CD14-positive monocyte (primary cell): ENCODE data around the gene TAF7. TPM values are rescaled to one million over a fixed set of nuclear protein-coding genes. Genes with fewer than 3 reads are reported as not detected.

Source experiments
- DNase-seq, 3 donors: peaks; one replicate each; pipeline ENCODE4 v3.0.0-alpha.2; 2011 to 2022
- H2AFZ ChIP-seq: 2 replicates; pipeline ENCODE4 v1.6.0; 2012; ENCODE audit warnings: mild to moderate bottlenecking, low read depth, low read length, inconsistent platforms; ENCODE audit not compliant: insufficient read depth, poor library complexity, severe bottlenecking
- H3K27ac ChIP-seq, 2 donors: 1 replicate in 1 of 2; 2 replicates in 1 of 2; pipeline ENCODE4 v1.5.1; 2012 to 2013; ENCODE audit warnings: low read length in 2 of 2, control low read depth in 1 of 2, inconsistent platforms in 1 of 2, low read depth in 1 of 2, mild to moderate bottlenecking in 1 of 2
- H3K27me3 ChIP-seq, 2 donors: one replicate each; pipeline versions ENCODE4 v1.6.0 to v1.6.1; 2011 to 2013; ENCODE audit warnings: low read length in 2 of 2; ENCODE audit not compliant: control insufficient read depth in 2 of 2, insufficient read depth in 2 of 2
- H3K36me3 ChIP-seq, 2 donors: replicated peaks in 1 of 2; 1 replicate in 1 of 2; 2 replicates in 1 of 2; pipeline versions ENCODE4 v1.5.1 to v1.6.1; 2012 to 2013; ENCODE audit warnings: low read length in 2 of 2, control low read depth in 1 of 2, inconsistent platforms in 1 of 2, mild to moderate bottlenecking in 1 of 2; ENCODE audit not compliant: insufficient read depth in 2 of 2, control insufficient read depth in 1 of 2
- H3K4me1 ChIP-seq, 2 donors: 1 replicate in 1 of 2; 2 replicates in 1 of 2; pipeline versions ENCODE4 v1.5.1 to v1.6.1; 2012 to 2013; ENCODE audit warnings: low read length in 2 of 2, control low read depth in 1 of 2, inconsistent platforms in 1 of 2, mild to moderate bottlenecking in 1 of 2, moderate library complexity in 1 of 2; ENCODE audit not compliant: insufficient read depth in 2 of 2, control insufficient read depth in 1 of 2
- H3K4me2 ChIP-seq: replicated peaks from 2 replicates; pipeline ENCODE3; 2012; ENCODE audit warnings: low read length, moderate library complexity, mild to moderate bottlenecking; ENCODE audit not compliant: poor library complexity, severe bottlenecking; ENCODE audit errors: extremely low read depth
- H3K4me3 ChIP-seq, 3 experiments: fragments of 200-600 bp in 1 of 3; sonication (generic) in 1 of 3; replicated peaks in 1 of 3; 1 replicate in 2 of 3; 2 replicates in 1 of 3; pipeline ENCODE4 v1.5.1; 2011 to 2013; ENCODE audit warnings: low read length in 3 of 3, mild to moderate bottlenecking in 3 of 3, control low read depth in 2 of 3, low read depth in 2 of 3, inconsistent platforms in 1 of 3, moderate library complexity in 1 of 3
- H3K79me2 ChIP-seq: 2 replicates; pipeline ENCODE4 v1.6.0; 2012; ENCODE audit warnings: mild to moderate bottlenecking, control low read depth, inconsistent platforms, low read length, moderate library complexity; ENCODE audit not compliant: insufficient read depth
- H3K9ac ChIP-seq: 2 replicates; pipeline ENCODE4 v1.6.0; 2017; ENCODE audit warnings: low read length, mild to moderate bottlenecking; ENCODE audit not compliant: insufficient read depth, poor library complexity, severe bottlenecking
- H3K9me3 ChIP-seq, 2 donors: replicated peaks in 1 of 2; 1 replicate in 1 of 2; 2 replicates in 1 of 2; pipeline versions ENCODE4 v1.5.1 to v1.6.1; 2012 to 2013; ENCODE audit warnings: low read length in 2 of 2, control low read depth in 1 of 2; ENCODE audit not compliant: control insufficient read depth in 1 of 2, insufficient read depth in 1 of 2
- H4K20me1 ChIP-seq: 2 replicates; pipeline ENCODE4 v1.6.0; 2012; ENCODE audit warnings: mild to moderate bottlenecking, low read length, control low read depth, moderate library complexity; ENCODE audit not compliant: insufficient read depth
- H3K27ac Mint-ChIP-seq, 7 donors: one replicate each; pipeline ENCODE4 v1.8.0; 2020; ENCODE audit warnings: mild to moderate bottlenecking in 7 of 7, mixed read lengths in 7 of 7, moderate library complexity in 6 of 7, inconsistent platforms in 2 of 7
- H3K27me3 Mint-ChIP-seq, 3 donors: one replicate each; pipeline ENCODE4 v1.8.0; 2021 to 2022; ENCODE audit warnings: low read depth in 3 of 3, mild to moderate bottlenecking in 3 of 3, mixed read lengths in 3 of 3, moderate library complexity in 3 of 3, inconsistent platforms in 1 of 3
- H3K36me3 Mint-ChIP-seq, 2 donors: one replicate each; pipeline ENCODE4 v1.8.0; 2020; ENCODE audit warnings: mixed read lengths in 2 of 2, inconsistent platforms in 1 of 2, mild to moderate bottlenecking in 1 of 2
- H3K4me1 Mint-ChIP-seq: one replicate; pipeline ENCODE4 v1.8.0; 2020; ENCODE audit warnings: mild to moderate bottlenecking, mixed read lengths
- H3K4me3 Mint-ChIP-seq, 2 donors: one replicate each; pipeline ENCODE4 v1.8.0; 2020; ENCODE audit warnings: mild to moderate bottlenecking in 2 of 2, mixed read lengths in 2 of 2, moderate library complexity in 1 of 2
- H3K9me3 Mint-ChIP-seq, 7 donors: one replicate each; pipeline ENCODE4 v1.8.0; 2020 to 2022; ENCODE audit warnings: mixed read lengths in 7 of 7, mild to moderate bottlenecking in 6 of 7, moderate library complexity in 6 of 7, inconsistent platforms in 2 of 7
- WGBS: methylation state at CpG from one replicate; pipeline ENCODE4 v1.1.5; 2013; ENCODE audit warnings: missing lambda C conversion rate; ENCODE audit not compliant: insufficient coverage; 5-methylcytosine and 5-hydroxymethylcytosine counted together
- intact Hi-C, 2 donors: fragments of 100-400 bp; cut with micrococcal nuclease; formaldehyde crosslinking; loops; one replicate each; pipeline versions ENCODE4 v1.15.0 to v1.15.1; 2023
- polyA plus RNA-seq, 3 donors: library from polyadenylated mRNA; depleted of rRNA in 1 of 3; unstranded in 2 of 3; stranded (reverse) in 1 of 3; fragments of 300-500 nt in 2 of 3; fragments of >200 nt in 1 of 3; fragmentation: Illumina TruSeq in 2 of 3; gene quantifications; 1 replicate in 2 of 3; 2 replicates in 1 of 3; pipeline ENCODE4 v1.2.3, GENCODE V29; 2012 to 2021
- TF ChIP-seq, protein P1 (sequence below): fragments of 200-600 bp; IDR thresholded peaks from one replicate; pipeline ENCODE4 v1.8.0; 2022; ENCODE audit warnings: antibody characterized with exemption, mild to moderate bottlenecking

Gene TAF7
- polyA plus RNA-seq, 3 donors: 11.8 to 57.5 (median 52.7) TPM

DNA sequence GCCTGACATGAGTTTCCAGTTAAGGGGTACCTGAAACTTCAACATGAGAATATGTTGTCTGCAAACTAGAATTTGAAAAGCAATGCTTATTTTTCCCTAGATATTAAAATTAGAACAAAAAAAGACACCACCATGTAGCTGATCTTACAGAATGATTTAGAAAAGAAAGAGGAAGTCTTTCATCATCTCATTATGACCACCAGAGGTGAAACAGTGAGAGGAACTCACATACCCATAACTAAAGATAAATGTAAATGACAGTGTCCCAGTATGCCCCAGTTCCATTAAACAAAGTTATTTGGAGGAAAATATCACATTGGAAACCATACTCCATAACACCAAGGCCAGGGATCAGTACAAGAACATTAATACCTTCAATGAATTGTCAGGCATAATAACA, 6.9 kb downstream of the TAF7 start:
- Histone ChIP-seq H3K4me1 (no peaks in the 10 kb centered on the region), H3K9me3 (peaks cover 54 to 89% of the 10 kb centered on the region in 2 donors), H3K9ac (no peak overlapping the region), H3K27ac (no peak overlapping the region), H3K36me3 (peaks cover 0 to 8% of the 10 kb centered on the region in 2 donors), H3K4me2 (no peak overlapping the region), H3K79me2 (peaks cover 5% of the 10 kb centered on the region), H4K20me1 (no peaks in the 10 kb centered on the region), H3K27me3 (no peaks in the 10 kb centered on the region), H2AFZ (no peak overlapping the region), H3K4me3 (no peak overlapping the region)
- peaks cover 0 to 1% (median 0%) of the 10 kb centered on the region in 3 donors for H3K27me3 Mint-ChIP-seq
- H3K27ac Mint-ChIP-seq: no peak overlapping the region
- TF ChIP-seq, protein P1, sequence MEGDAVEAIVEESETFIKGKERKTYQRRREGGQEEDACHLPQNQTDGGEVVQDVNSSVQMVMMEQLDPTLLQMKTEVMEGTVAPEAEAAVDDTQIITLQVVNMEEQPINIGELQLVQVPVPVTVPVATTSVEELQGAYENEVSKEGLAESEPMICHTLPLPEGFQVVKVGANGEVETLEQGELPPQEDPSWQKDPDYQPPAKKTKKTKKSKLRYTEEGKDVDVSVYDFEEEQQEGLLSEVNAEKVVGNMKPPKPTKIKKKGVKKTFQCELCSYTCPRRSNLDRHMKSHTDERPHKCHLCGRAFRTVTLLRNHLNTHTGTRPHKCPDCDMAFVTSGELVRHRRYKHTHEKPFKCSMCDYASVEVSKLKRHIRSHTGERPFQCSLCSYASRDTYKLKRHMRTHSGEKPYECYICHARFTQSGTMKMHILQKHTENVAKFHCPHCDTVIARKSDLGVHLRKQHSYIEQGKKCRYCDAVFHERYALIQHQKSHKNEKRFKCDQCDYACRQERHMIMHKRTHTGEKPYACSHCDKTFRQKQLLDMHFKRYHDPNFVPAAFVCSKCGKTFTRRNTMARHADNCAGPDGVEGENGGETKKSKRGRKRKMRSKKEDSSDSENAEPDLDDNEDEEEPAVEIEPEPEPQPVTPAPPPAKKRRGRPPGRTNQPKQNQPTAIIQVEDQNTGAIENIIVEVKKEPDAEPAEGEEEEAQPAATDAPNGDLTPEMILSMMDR: no peak
- intact Hi-C loops: no loop called here
- peaks cover 45 to 97% (median 82%) of the 10 kb centered on the region in 7 donors for H3K9me3 Mint-ChIP-seq
- H3K4me1 Mint-ChIP-seq: no peaks in the 10 kb centered on the region
- H3K4me3 Mint-ChIP-seq: no peak overlapping the region
- DNase-seq: no peak
- H3K36me3 Mint-ChIP-seq: peaks cover 3 to 17% of the 10 kb centered on the region in 2 donors

DNA sequence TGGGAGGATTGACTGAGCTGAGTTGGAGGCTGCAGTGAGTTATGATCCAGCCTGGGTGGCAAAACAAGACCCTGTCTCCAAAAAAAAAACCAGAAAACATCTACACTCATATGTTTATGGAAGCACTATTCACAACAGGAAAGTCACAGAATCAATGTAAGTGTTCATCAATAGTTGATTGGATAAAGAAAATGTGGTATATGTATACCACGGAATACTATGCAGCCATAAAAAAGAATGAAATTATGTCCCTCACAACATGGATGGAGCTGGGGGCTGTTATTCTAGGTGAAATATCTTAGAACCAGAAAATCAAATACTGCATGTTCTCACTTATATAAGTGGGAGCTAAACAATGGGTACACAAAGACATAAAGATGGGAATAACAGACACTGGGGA, 14.0 kb downstream of the TAF7 start:
- Histone ChIP-seq H3K4me1 (no peaks in the 10 kb centered on the region), H3K27ac (no peak overlapping the region), H3K9me3 (peaks cover 74 to 85% of the 10 kb centered on the region in 2 donors), H3K4me3 (no peak overlapping the region), H3K36me3 (no peaks in the 10 kb centered on the region), H4K20me1 (no peaks in the 10 kb centered on the region), H3K4me2 (no peak overlapping the region), H3K9ac (no peak overlapping the region), H3K79me2 (no peaks in the 10 kb centered on the region), H3K27me3 (no peaks in the 10 kb centered on the region), H2AFZ (no peak overlapping the region)
- Mint-ChIP-seq H3K4me3 (no peak overlapping the region), H3K27ac (no peak overlapping the region), H3K9me3 (peaks cover 47 to 89% (median 80%) of the 10 kb centered on the region in 7 donors), H3K4me1 (no peaks in the 10 kb centered on the region), H3K36me3 (peaks cover 0 to 2% of the 10 kb centered on the region in 2 donors), H3K27me3 (no peaks in the 10 kb centered on the region)
- WGBS: no CpG with 5 or more reads among the region's 1 CpG
- intact Hi-C loops: no loop called here
- TF ChIP-seq, protein P1: no peak
- DNase-seq: no peak
